Cardiac fibroblast (primary cell): ENCODE data around the gene RIPK4.

Experiments
- DNase-seq, 2 donors: peaks; one replicate each; pipeline versions ENCODE4 v3.0.0 to v3.0.0-alpha.2; 2010; ENCODE audit warnings: low read depth in 2 of 2
- H3K4me3 ChIP-seq, 2 donors: replicated peaks in 1 of 2; 1 replicate in 1 of 2; 2 replicates in 1 of 2; pipeline ENCODE4 v1.5.1; 2011; ENCODE audit warnings: low read depth in 2 of 2, low read length in 2 of 2, mild to moderate bottlenecking in 2 of 2, moderate library complexity in 1 of 2
- CTCF ChIP-seq: IDR thresholded peaks from one replicate; pipeline ENCODE4 v1.5.1; 2011; ENCODE audit warnings: low read depth, mild to moderate bottlenecking, low read length, inconsistent platforms

Gene RIPK4

GRCh38 chr21:41808846-41809245, 42.0 kb upstream of the RIPK4 start:
- DNase-seq = no peak
- no peak overlapping the region for H3K4me3 ChIP-seq
- no peak for TF ChIP-seq CTCF

GRCh38 chr21:41808094-41808493, 41.2 kb upstream of the RIPK4 start:
- H3K4me3 ChIP-seq = no peak overlapping the region
- no peak for DNase-seq
- no peak for TF ChIP-seq CTCF

GRCh38 chr21:41806773-41807172, 39.9 kb upstream of the RIPK4 start:
- DNase-seq = no peak
- H3K4me3 ChIP-seq = no peak overlapping the region
- no peak for TF ChIP-seq CTCF

- no peak for TF ChIP-seq CTCF
- no peak for DNase-seq
- H3K4me3 ChIP-seq = no peak overlapping the region
Measured at GRCh38 chr21:41805643-41806042, 38.8 kb upstream of the RIPK4 start.

- H3K4me3 ChIP-seq = no peak overlapping the region
- DNase-seq = no peak
- TF ChIP-seq CTCF = no peak
Measured at GRCh38 chr21:41805038-41805437, 38.2 kb upstream of the RIPK4 start.

GRCh38 chr21:41804381-41804780, 37.5 kb upstream of the RIPK4 start:
- no peak overlapping the region for H3K4me3 ChIP-seq
- TF ChIP-seq CTCF = no peak
- DNase-seq = no peak

- no peak for DNase-seq
- H3K4me3 ChIP-seq = no peak overlapping the region
- no peak for TF ChIP-seq CTCF
Measured at GRCh38 chr21:41803316-41803715, 36.5 kb upstream of the RIPK4 start.
